NOMO-1 (cell line): Measurements from ENCODE around the gene SOX6.

Experiments used
- DNase-seq, 2 experiments: peaks; one replicate each; lab custom pipeline; 2025; ENCODE audit not compliant: unreplicated experiment in 2 of 2; lab: John Stamatoyannopoulos, UW

SOX6 gene

GRCh38 chr11:16279524-16279923 lies 76.8 kb downstream of the SOX6 start:
- DNase-seq: no peak

- no peak for DNase-seq
Observed at GRCh38 chr11:16278979-16279378, 77.4 kb downstream of the SOX6 start.

DNA sequence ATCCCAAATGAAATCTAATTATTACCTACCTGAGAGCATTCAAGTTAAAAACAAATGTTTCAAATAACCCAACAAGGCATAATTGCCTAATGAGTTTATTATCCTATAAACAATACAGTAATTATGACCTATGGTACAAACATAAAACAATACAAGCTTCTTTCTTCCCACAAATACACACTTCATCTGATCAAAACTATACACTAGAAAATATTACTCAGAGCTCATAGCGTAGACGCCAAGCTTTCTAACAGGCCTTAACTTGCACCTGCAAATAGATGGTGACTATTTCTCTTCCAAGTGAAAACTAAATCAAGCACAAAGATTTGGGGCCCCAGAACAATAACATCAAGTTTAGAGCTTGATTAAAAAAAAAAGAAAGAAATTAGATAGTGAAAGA lies 78.1 kb downstream of the SOX6 start:
- no peak for DNase-seq

GRCh38 chr11:16276251-16276650 lies 80.1 kb downstream of the SOX6 start:
- no peak for DNase-seq

- DNase-seq: no peak
Observed at GRCh38 chr11:16271258-16271657, 85.1 kb downstream of the SOX6 start.

- DNase-seq: no peak
Observed at GRCh38 chr11:16266021-16266420, 90.3 kb downstream of the SOX6 start.

DNA sequence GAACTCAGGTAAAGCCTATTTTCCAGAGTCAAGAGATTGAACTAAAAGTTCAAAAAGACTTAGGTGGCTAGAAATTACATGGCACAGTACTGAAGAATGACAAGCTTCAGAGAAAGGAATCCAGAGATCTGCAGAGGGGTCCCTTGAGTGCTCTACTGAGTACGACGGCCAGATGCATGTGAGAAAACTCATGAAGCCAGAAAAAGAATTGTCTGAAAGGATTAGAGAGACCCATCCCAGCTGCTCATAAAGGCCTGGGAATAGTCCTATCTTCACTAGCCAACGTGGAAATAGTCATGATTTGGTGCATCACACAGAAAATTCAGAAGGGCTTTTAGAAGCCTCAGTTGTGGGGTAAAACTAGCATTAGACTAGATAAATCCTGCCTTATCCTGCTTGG lies 91.3 kb downstream of the SOX6 start:
- no peak for DNase-seq

DNA sequence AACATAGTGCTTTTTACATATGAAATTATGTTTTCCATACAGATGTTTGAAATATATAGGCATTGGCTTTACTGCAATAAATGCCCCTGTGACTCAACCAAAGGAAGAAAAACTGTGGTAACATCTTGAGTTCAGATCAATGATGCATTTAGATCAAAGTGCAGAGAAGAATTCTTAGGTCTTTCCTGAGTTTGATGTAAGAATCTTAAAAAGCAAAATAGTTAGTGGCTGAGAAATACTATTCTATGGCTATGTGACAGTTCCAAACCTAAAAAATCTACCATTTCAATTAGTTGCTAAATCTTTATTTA lies 93.7 kb downstream of the SOX6 start:
- DNase-seq: no peak

GRCh38 chr11:16261836-16262644 lies 94.3 kb downstream of the SOX6 start:
- DNase-seq: no peak

DNA sequence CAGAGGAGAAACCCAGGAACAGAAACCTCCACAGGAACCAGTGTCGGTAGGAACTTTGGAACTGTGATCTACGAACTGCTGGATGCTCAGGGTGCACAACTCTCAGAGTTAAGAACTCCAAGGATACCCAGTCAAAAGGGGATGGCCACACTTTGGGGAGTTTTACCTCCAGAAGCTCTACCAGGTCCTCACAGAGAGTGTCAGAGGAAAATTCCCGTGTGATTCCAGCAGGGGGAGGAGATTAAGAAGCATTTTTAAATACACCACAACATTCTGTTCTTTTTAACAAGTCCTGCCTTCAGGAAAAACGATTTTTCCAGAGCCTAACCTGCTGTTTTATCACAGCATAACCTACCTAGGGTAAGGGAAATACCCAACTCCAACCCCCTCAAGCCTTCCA lies 104.0 kb downstream of the SOX6 start:
- DNase-seq: no peak

GRCh38 chr11:16248248-16248647 lies 108.1 kb downstream of the SOX6 start:
- DNase-seq: no peak

- DNase-seq: no peak
Observed at GRCh38 chr11:16242806-16243205, 113.5 kb downstream of the SOX6 start.

DNA sequence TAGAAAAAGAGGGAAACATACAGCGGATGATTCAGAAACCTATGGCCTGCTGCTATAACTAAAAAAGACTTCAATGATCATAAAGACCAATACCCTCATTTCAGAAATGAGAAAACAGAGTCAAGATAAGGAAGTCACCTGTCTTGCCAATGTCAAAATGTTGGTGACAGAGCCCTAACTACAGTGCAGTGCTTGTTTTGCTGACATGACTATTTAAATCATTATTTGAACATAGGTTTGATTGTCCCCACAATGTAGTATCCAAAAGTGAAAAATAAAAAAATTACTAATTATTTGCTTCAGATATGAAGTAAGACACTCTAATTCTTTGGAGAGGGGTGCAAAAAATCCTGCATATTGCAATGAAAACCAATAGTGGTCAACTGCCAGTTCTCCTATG lies 115.7 kb downstream of the SOX6 start:
- no peak for DNase-seq

GRCh38 chr11:16239141-16240105 lies 116.9 kb downstream of the SOX6 start:
- no peak for DNase-seq

- no peak for DNase-seq
Observed at GRCh38 chr11:16226245-16226644, 130.1 kb downstream of the SOX6 start.

DNA sequence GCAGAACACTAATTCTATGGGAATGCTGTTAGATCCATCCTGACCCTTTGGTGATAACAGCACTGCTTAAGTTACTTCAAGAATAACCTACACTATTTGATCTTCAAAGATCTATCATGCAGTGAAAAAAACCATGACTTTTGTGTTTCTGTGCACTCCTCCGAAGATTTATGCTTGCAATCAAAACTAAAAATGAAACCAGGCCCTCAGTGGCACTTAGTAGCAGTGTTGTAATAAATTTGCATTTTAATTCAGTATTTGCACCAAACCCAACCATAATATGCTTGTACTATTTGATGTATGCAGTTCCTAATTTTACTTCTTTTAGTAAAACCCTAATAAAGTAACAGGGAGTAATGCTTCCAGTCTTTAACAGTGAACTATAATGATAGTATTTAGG lies 130.7 kb downstream of the SOX6 start:
- DNase-seq: no peak

GRCh38 chr11:16223558-16223957 lies 132.8 kb downstream of the SOX6 start:
- no peak for DNase-seq

DNA sequence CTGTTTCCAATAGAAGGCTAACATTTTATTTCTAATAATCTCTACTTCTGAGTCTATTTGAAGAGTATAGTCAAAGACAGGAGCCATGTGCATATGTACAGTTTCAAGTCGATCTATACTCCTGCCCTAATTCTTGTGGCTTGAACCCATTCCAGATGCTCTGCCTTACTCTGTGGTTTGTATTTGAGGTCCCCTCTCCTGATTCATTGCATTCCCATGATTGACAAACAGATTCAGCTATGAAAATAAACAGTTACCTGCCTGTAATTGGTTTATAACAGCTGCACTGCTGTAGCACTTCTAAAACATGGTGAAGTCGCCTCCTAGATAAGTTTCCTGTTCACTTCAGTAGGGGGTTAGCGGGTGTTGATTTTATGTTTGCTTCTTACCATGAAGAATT lies 138.7 kb downstream of the SOX6 start:
- no peak for DNase-seq

DNA sequence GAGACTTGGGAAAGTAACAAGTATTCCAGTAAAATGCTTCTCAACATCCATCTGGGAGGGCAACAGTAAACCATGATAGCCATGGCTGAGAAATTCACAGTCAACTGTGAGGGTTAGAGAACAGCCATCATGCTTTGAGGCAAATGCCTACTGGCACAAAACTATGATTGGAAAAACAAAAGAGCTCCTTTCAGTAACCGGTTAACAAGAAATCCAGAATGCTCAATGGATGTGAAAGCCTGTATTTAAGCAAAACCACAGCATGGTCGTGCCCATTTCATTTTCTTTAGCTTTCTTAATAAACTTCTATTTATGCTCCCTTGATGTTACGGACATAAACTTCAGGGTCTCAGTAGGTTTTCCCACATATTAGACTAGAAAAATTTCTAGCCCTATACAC lies 139.5 kb downstream of the SOX6 start:
- DNase-seq: no peak

DNA sequence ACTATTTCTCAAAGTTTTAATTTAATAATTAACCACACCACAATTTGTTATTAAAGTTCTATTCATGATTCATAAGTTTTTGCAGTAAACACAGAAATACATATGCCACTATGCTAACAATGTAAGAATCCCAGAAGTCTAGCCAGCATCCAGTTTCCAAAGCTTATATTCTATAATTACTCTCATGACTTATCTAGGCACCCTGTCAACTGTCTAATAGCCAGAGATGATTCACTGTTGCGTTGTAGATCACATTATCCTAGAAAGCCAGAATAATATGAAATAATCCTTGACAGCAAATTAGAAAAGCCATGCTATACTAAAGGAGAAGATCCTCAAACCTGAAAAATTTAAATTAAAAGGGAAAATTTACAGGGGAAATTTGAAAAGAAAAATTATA lies 141.0 kb downstream of the SOX6 start:
- no peak for DNase-seq

DNA sequence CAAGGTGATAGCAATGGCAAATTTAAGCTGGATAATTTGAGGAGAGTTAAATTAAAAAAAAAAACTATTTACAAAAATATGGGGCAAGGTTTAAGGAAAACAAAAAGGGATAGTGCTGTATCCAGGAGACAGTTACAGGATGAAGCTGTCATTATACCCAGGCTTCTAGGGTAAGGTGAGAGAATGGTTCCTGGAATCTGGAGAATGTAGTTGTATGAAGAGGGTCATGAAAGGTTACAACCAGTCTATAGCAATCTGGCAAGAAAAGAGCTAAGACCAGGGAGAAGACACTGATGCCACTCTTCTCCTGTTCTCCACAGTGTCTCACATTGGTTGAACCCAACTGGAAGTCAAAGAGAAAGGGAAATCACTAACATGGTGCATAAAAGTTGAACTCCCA lies 144.9 kb downstream of the SOX6 start:
- no peak for DNase-seq

DNA sequence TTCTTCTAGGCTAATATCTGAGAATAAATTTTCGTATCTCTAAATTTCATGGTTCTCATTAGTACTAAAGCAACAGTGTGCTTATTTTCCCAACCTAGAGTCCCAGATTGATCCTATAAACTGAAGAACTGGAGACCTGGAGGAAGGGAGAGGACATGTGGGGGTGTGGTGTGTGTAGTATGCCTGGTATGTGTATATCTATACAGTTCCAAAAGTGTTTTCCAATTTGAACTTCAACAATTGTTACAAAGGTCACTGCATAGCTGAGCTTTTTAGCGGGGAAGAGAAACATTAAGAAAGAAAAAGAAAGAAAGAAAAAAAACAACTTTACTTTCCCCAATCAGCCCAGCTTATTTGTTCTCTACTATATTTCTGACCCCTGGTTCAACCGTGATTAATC lies 152.1 kb downstream of the SOX6 start:
- DNase-seq: no peak
